ENCODE measurements around the gene CAV3.

Gene CAV3

DNA sequence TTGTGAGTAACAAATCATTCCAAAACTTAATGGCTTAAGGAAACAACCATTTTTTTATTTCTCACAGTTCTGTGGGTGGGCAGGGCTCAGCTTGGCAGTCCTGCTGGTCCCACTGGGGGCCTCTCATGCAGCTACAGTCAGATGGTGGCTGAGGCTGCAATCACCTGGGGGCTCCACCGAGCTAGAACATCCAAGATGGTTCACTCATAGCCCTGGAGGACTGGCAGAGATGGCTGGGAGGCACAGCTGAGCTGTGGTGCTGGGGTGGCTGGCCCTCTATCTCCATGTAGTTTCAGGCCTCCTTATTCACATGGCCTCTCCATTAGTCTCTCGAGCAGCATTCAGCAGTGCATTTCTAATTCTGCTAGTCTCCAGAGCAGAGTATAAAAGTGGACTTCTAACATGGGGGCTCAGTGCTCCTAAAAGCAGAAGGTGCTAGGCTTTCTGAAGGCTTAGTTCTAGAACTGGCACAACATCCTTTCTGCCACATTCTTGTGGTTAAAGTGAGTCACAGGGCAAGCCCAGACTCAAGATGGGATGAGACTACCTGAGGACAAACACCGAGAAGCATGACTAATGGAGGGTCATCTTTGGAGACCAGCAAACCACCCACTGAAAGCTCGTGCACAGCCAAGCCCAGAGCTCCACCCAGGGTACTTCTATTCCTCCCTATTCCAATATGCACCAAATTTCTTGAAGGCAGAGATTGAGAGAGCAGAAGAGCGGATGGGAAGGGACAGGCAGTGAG, 6.3 kb downstream of the CAV3 start:
- Histone ChIP-seq H3K36me3 (no peaks in the 10 kb centered on the region), H3K27me3 (no peaks in the 10 kb centered on the region), H3K4me3 (ENCODE audit: low read depth, low read length) (no peak overlapping the region), H3K9me3 (no peaks in the 10 kb centered on the region), H3K4me1 (no peaks in the 10 kb centered on the region)
- TF ChIP-seq CTCF (IDR thresholded peaks at IDR 0.05; ENCODE audit: low read depth, low read length), result no peak
- DNase-seq, result no peak

DNA sequence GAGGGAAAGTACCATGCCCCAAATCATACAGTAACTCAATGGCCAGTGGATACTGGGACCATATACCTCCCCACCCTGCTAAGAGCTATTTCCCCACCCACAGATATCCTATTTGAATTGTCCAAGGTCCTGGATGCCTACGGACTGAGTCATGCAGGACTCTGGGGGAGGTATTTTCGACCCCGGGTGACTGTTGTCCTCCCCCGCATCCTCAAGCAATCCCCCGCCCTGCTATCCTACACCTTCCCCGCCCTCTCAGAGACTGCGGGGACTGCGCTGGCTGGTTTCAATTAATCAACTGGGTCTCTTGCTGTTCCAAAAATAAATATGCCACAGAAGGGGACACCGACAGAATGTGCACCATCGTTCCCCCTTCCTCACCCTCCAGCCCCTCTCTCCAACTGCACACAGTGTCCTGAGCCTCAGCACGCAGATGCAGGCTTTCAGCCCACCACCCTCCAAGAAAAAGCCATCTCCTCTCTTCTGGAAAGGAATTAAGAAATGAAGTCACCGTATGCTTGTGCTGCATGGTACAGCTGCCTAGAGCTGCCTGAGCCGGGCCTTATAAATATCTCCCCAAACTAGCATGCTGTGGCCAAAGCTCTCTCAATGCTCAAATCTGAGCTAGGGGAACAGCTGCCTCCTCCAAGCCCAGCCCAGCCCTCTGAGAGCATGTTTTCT, 8.1 kb downstream of the CAV3 start:
- H3K9me3 ChIP-seq, result no peaks in the 10 kb centered on the region
- no peaks in the 10 kb centered on the region for H3K27me3 ChIP-seq
- no peak for TF ChIP-seq CTCF (IDR thresholded peaks at IDR 0.05; ENCODE audit: low read depth, low read length)
- DNase-seq, result no peak
- H3K4me3 ChIP-seq (ENCODE audit: low read depth, low read length), result no peak overlapping the region
- H3K4me1 ChIP-seq, result no peaks in the 10 kb centered on the region
- H3K36me3 ChIP-seq, result no peaks in the 10 kb centered on the region

- no peak for TF ChIP-seq CTCF (IDR thresholded peaks at IDR 0.05; ENCODE audit: low read depth, low read length)
- H3K27me3 ChIP-seq, result no peaks in the 10 kb centered on the region
- no peak overlapping the region for H3K4me3 ChIP-seq (ENCODE audit: low read depth, low read length)
- H3K36me3 ChIP-seq, result no peaks in the 10 kb centered on the region
- no peaks in the 10 kb centered on the region for H3K9me3 ChIP-seq
- no peak for DNase-seq
- no peaks in the 10 kb centered on the region for H3K4me1 ChIP-seq
Observed at GRCh38 chr3:8743021-8743601, 9.5 kb downstream of the CAV3 start.

DNA sequence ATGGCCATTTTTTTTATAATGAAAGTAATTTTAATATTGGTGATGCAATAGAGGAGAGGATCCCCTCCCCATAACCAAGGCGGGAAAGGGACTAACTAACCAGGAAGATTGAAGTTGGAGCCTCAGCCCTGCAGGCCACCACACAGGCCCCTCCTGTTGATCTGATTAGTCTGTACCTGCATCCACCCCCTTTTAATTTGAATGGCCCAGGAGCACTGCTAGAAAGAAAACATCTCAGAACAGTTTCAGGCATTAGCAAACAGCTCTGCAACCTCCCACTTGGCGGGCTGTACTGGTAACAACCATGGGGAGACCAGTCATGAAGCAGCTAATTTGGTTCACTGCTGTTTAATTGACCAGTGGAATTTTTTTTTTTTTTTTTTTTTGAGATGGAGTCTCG, 10.3 kb downstream of the CAV3 start:
- Histone ChIP-seq H3K36me3 (no peaks in the 10 kb centered on the region), H3K4me3 (ENCODE audit: low read depth, low read length) (no peak overlapping the region), H3K4me1 (no peaks in the 10 kb centered on the region), H3K9me3 (no peaks in the 10 kb centered on the region), H3K27me3 (no peaks in the 10 kb centered on the region)
- DNase-seq, result no peak
- TF ChIP-seq CTCF (IDR thresholded peaks at IDR 0.05; ENCODE audit: low read depth, low read length), result no peak

GRCh38 chr3:8745619-8746370, 12.2 kb downstream of the CAV3 start:
- Histone ChIP-seq H3K9me3 (no peaks in the 10 kb centered on the region), H3K36me3 (no peaks in the 10 kb centered on the region), H3K4me3 (ENCODE audit: low read depth, low read length) (no peak overlapping the region), H3K4me1 (no peaks in the 10 kb centered on the region), H3K27me3 (no peaks in the 10 kb centered on the region)
- DNase-seq, result no peak
- no peak for TF ChIP-seq CTCF (IDR thresholded peaks at IDR 0.05; ENCODE audit: low read depth, low read length)

Data from BE2C (cell line).